PC-3 (cell line): ENCODE data around the gene KRT7.

Source experiments
- CTCF ChIP-seq: fragments of 300-600 bp; sonication (generic); conservative IDR thresholded peaks from 2 replicates; pipeline ENCODE4 v1.5.1; 2017; ENCODE audit warnings: antibody characterized with exemption, low read depth, mild to moderate bottlenecking, low read length
- EZH2 ChIP-seq: fragments of 300-600 bp; sonication (generic); IDR thresholded peaks from one replicate; pipeline ENCODE4 v1.6.1; 2017; ENCODE audit warnings: antibody characterized with exemption, mild to moderate bottlenecking, low read length; ENCODE audit not compliant: unreplicated experiment

- TF ChIP-seq CTCF (no peak), EZH2 (no peak)
Observed at GRCh38 chr12:52227606-52228166, 5.4 kb upstream of the KRT7 start.
